Heart left ventricle (tissue), 16 donors: Measurements from ENCODE around the gene SLC26A1. TPM values are rescaled to one million over a fixed set of nuclear protein-coding genes. Genes with fewer than 3 reads are reported as not detected.

Source experiments
- ATAC-seq, 4 donors: fragments of 200-7000 bp; cut with Tn5 transposase; one replicate each; pipeline ENCODE4 v1.9.1; 2020 to 2022; ENCODE audit warnings: moderate library complexity in 4 of 4, mild to moderate bottlenecking in 3 of 4, moderate number of reproducible peaks in 1 of 4
- DNase-seq, 5 donors: peaks; one replicate each; pipeline ENCODE4 v3.0.0-alpha.2; 2020
- H3K27ac ChIP-seq, 12 donors: fragments of 200-600 bp; sonication (generic) in 4 of 12; one replicate each; pipeline versions ENCODE4 v1.5.0 to v1.8.0; 2016 to 2022; ENCODE audit warnings: mild to moderate bottlenecking in 2 of 12
- H3K27me3 ChIP-seq, 9 donors: fragments of 200-600 bp; sonication (generic) in 2 of 9; one replicate each; pipeline versions ENCODE4 v1.5.1 to v1.8.0; 2016 to 2022; ENCODE audit warnings: mild to moderate bottlenecking in 3 of 9
- H3K36me3 ChIP-seq, 9 donors: fragments of 200-600 bp; sonication (generic) in 2 of 9; one replicate each; pipeline versions ENCODE4 v1.5.0 to v1.8.0; 2018 to 2022; ENCODE audit warnings: mild to moderate bottlenecking in 2 of 9
- H3K4me1 ChIP-seq, 12 donors: fragments of 200-600 bp; sonication (generic) in 4 of 12; one replicate each; pipeline versions ENCODE4 v1.5.0 to v1.8.0; 2016 to 2022; ENCODE audit warnings: mild to moderate bottlenecking in 3 of 12
- H3K4me3 ChIP-seq, 12 donors: fragments of 200-600 bp; sonication (generic) in 4 of 12; one replicate each; pipeline versions ENCODE4 v1.5.0 to v1.8.0; 2017 to 2022; ENCODE audit warnings: mild to moderate bottlenecking in 9 of 12, moderate library complexity in 4 of 12
- H3K9me3 ChIP-seq, 12 donors: fragments of 200-600 bp; sonication (generic) in 4 of 12; one replicate each; pipeline versions ENCODE4 v1.5.0 to v1.8.0; 2016 to 2022; ENCODE audit warnings: mild to moderate bottlenecking in 1 of 12
- POLR2A ChIP-seq, 2 donors: fragments of 450-650 bp; IDR thresholded peaks; one replicate each; pipeline ENCODE4 v1.6.1; 2017; ENCODE audit warnings: antibody characterized with exemption in 2 of 2, mild to moderate bottlenecking in 2 of 2, moderate library complexity in 2 of 2
- WGBS, 4 donors: extraction: QIAGEN DNeasy Blood & Tissue Kit in 2 of 4; methylation state at CpG; one replicate each; pipeline versions ENCODE4 v1.1.5 to v1.1.7; 2013 to 2018; 5-methylcytosine and 5-hydroxymethylcytosine counted together
- intact Hi-C, 10 donors: fragments of 100-400 bp; cut with DNase I; formaldehyde crosslinking; loops; one replicate each; pipeline versions ENCODE4 v1.11.1 to v1.14.2; 2022
- polyA plus RNA-seq, 2 donors: library from polyadenylated mRNA; stranded (reverse); fragments of 200-250 nt; gene quantifications; one replicate each; pipeline ENCODE4 v1.2.3, GENCODE V29; 2013
- total RNA-seq, 9 donors: library from RNA; depleted of rRNA in 2 of 9; stranded (reverse); fragments of >200 nt in 2 of 9; fragmentation: NEBNext Ultra II Directional in 3 of 9; extraction: Animal tissue kit (Norgen Biotek cat#: 25700) in 3 of 9; gene quantifications; one replicate each; pipeline versions ENCODE4 v1.1.0 to v1.2.4, GENCODE V29; 2016 to 2023
- TF ChIP-seq, protein P1 (sequence below), 12 donors: fragments of 200-600 bp; sonication (generic) in 4 of 12; IDR thresholded peaks; one replicate each; pipeline versions ENCODE4 v1.5.0 to v1.8.0; 2018 to 2022; ENCODE audit warnings: antibody characterized with exemption in 12 of 12, mild to moderate bottlenecking in 5 of 12
- donor health status: ischemic (EF 13 %, LVEDD 7.1; RV severe dilation, severe dysfunction).
- donor health status: healthy with polysubstance abuse.
- donor health status: DM: no; HTN: yes; CAD: no.
- donor health status: DM: no; HTN: no; CAD: no.
- donor health status: ischemic (EF 25% LVEDD 6.9; RV normal size, moderate dysfunction).
- donor health status: ischemic (EF 25% LVEDD 5.7; RV mildly dilated, moderate dysfunction).
- donor health status: healthy.
- donor health status: DM: yes; HTN: yes; CAD: no.
- donor health status: ischemic (EF 35%, LVEDD 5.7; RV mildly dilated, moderate dysfunction).
- donor health status: nonischemic (EF 11% LVEDD 7.7; RV severe dilation, severe dysfunction).
- donor health status: DM: yes; HTN: yes; CAD: no.
- donor health status: PGD.
- donor health status: ischemic (EF 29% LVEDD 5.4; RV normal size, mild dysfunction).
- donor health status: nonischemic (EF 23%, LVEDD 6.1; RV moderate dilation, normal function).

Gene SLC26A1
- total and polyA plus RNA-seq, 11 donors = 0.03 to 0.27 (median 0.25) TPM; not detected in 5

DNA sequence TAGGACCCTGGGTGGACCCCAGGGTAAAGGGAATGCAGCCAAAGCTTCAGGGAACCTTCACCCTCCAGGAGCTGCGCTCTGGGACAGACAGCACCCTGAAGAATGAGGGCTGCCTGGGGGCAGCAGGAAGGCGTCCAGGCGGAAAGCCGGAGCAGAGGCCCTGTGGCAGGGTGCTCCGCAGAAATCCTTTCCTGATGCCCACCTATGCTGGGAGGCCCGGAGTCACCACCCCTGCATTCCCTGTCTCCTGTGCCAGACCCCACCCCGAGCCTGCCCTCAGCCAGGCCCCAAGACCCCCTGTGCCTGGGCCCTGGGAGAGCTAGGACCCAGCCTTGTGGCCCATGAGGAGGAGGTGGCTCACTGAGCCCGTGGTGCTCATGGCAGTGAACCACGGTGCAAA lies 18.5 kb downstream of the SLC26A1 start:
- 85 to 95% (median 90%) methylated on average over 2 to 9 of the region's 9 CpGs for WGBS, 4 donors
- intact Hi-C loops = loop anchor here in 1 of 10 donors (5.0 kb wide), 1 partner anchor 42 kb away; the partner anchor contains the start of genes GAK and TMEM175
- Histone ChIP-seq H3K4me3 (no peak overlapping the region), H3K36me3 (no peaks in the 10 kb centered on the region), H3K27me3 (no peaks in the 10 kb centered on the region), H3K4me1 (peaks cover 8 to 42% (median 19%) of the 10 kb centered on the region in 12 donors), H3K27ac (no peak overlapping the region), H3K9me3 (no peaks in the 10 kb centered on the region)
- no peak for ATAC-seq
- DNase-seq = peak in 1 of 5 donors; percentile 16
- TF ChIP-seq, protein P1, sequence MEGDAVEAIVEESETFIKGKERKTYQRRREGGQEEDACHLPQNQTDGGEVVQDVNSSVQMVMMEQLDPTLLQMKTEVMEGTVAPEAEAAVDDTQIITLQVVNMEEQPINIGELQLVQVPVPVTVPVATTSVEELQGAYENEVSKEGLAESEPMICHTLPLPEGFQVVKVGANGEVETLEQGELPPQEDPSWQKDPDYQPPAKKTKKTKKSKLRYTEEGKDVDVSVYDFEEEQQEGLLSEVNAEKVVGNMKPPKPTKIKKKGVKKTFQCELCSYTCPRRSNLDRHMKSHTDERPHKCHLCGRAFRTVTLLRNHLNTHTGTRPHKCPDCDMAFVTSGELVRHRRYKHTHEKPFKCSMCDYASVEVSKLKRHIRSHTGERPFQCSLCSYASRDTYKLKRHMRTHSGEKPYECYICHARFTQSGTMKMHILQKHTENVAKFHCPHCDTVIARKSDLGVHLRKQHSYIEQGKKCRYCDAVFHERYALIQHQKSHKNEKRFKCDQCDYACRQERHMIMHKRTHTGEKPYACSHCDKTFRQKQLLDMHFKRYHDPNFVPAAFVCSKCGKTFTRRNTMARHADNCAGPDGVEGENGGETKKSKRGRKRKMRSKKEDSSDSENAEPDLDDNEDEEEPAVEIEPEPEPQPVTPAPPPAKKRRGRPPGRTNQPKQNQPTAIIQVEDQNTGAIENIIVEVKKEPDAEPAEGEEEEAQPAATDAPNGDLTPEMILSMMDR (IDR thresholded peaks at IDR 0.05) = no peak
- no peak for TF ChIP-seq POLR2A (IDR thresholded peaks at IDR 0.05)

DNA sequence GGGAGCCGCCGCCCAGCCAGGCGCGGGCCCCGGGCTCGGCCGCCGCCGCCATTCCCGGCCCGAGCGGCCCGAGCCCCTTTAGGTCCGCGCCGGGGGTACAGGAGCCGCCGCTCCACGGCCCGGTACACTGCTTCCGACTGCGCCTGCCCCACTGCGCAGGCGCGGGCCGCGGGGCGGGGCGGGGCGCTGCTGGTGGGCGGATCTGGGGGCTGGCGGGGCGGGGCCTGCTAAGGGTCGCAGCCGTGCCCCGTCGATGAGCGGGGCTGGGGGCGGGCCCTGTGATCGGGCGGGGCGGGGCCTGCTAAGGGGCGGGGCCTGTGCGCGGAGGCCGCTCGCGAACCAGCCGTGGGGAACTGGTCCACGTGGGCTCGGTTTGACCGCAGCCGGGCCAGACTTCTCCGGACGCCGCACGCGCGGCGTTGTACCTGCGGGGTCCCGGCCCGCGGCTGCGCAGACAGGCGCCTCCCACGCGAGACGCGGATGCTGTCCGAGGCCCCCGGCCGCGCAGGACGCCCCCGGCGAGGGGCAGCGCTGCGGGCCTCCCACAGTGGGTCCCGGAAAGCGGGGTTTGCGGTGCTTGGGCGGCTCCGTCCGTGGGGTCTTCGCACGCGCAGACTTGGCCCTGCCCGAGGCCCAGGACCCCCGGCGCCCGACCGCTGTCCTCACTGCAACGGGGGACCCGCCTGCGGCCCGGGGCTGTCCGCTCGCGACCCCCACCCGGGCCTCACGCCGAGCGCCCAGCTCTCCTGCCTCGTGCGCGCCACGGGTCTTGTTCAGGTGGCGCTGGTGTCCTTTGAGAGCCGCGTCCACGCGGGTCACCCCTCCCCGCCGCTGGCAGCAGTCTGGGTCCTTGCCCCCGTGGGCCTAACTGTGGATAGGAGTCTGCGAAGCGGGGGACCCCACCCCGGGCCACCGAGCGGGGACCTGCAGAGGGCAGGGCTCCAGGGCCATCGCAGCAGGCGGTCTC lies 19.5 kb downstream of the SLC26A1 start, which contains the start of gene DGKQ:
DGKQ (minus strand) TSS at position 139 of the 967 bp plus-strand sequence; CDS start at position 52, 87 bp downstream.
- peaks cover 0 to 1% (median 0%) of the 10 kb centered on the region in 9 donors for H3K27me3 ChIP-seq
- no peaks in the 10 kb centered on the region for H3K9me3 ChIP-seq
- intact Hi-C loops = loop anchor here in 1 of 10 donors (5.0 kb wide), 1 partner anchor 41 kb away; the partner anchor contains the start of genes GAK and TMEM175
- peak within 1 kb of the TSS; percentile 55 to 98 (median 78) for H3K4me3 ChIP-seq
- H3K4me1 ChIP-seq = peaks cover 8 to 32% (median 19%) of the 10 kb centered on the region in 12 donors
- WGBS, 4 donors = 23 to 37% (median 29%) methylated on average over 34 to 123 of the region's 123 CpGs
- peak within 1 kb of the TSS in 4 of 12 donors; percentile 40 to 55 (median 48) for H3K27ac ChIP-seq
- H3K36me3 ChIP-seq = no peaks in the 10 kb centered on the region
- ATAC-seq (peak; percentile 90 to 98 (median 97)), DNase-seq (peak; percentile 87 to 96 (median 89))
- TF ChIP-seq POLR2A (IDR thresholded peaks at IDR 0.05) = no peak
- TF ChIP-seq, protein P1 (IDR thresholded peaks at IDR 0.05) = no peak

DNA sequence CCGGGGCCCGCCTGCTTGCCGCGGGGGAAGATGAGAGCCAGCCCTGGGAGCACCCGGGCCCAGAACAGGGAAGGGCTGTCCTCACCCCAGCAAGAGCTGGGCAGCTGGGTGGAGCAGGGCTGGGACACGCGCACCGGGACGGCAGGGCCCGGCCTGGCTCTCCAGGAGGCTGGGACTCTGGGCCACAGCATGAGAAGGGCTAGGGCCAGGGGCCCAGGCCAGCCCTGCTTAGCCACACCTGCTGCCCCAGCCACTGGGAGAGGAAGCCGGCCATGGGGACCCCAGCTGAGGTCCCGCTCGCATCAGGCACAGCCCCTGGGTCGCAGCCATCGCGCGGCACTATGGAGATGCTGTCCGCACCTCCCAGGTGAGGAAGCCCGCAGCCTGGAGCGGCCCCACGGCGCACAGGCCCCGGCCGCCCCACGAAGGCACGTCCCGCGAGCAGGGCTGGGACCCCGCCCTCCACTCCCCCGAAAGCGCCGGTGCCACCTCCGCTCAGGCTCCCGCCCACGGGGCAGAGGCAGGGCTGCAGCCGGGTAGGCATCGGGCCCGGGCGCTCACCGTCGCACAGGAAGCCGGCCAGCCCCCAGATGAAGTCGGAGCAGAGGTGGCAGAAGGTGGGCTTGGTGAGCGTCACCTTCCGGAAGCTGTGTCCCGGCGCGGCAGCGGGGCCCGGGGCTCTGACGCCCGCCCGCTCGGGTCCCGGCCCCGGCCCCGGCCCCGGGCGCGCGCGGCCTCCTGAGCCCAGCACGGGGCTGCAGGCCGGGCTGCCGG lies 20.4 kb downstream of the SLC26A1 start:
- H3K9me3 ChIP-seq = no peaks in the 10 kb centered on the region
- WGBS, 4 donors = 0 to 1% (median 1%) methylated on average over 16 to 65 of the region's 65 CpGs
- peaks cover 0 to 10% (median 0%) of the 10 kb centered on the region in 9 donors for H3K27me3 ChIP-seq
- intact Hi-C loops = loop anchor here in 1 of 10 donors (5.0 kb wide), 1 partner anchor 41 kb away; the partner anchor contains the start of genes GAK and TMEM175
- H3K36me3 ChIP-seq = no peaks in the 10 kb centered on the region
- H3K4me1 ChIP-seq = peaks cover 8 to 32% (median 20%) of the 10 kb centered on the region in 12 donors
- ATAC-seq (peak in 3 of 4 donors; percentile 11 to 17 (median 11)), DNase-seq (peak in 2 of 5 donors; percentile 46 to 75)
- H3K4me3 ChIP-seq = peak overlapping the region; percentile 55 to 98 (median 78)
- no peak for TF ChIP-seq POLR2A (IDR thresholded peaks at IDR 0.05)
- TF ChIP-seq, protein P1 (IDR thresholded peaks at IDR 0.05) = no peak
- H3K27ac ChIP-seq = peak overlapping the region in 4 of 12 donors; percentile 40 to 55 (median 48)
